Lower lobe of right lung (tissue), 2 donors: ENCODE results near the gene TMEM74B. TPM values are rescaled to one million over a fixed set of nuclear protein-coding genes. Genes with fewer than 3 reads are reported as not detected.

ENCODE experiments used
- ATAC-seq, 2 donors: fragments of 200-7000 bp; cut with Tn5 transposase; one replicate each; pipeline ENCODE4 v1.9.1; 2020 to 2022; ENCODE audit warnings: mild to moderate bottlenecking in 2 of 2, moderate library complexity in 2 of 2
- DNase-seq: peaks from one replicate; pipeline ENCODE4 v3.0.0-alpha.2; 2020
- H3K27ac ChIP-seq: fragments of 200-600 bp; one replicate; pipeline ENCODE4 v1.8.0; 2022
- H3K27me3 ChIP-seq: fragments of 200-600 bp; one replicate; pipeline ENCODE4 v1.8.0; 2022; ENCODE audit warnings: low read depth
- H3K36me3 ChIP-seq: fragments of 200-600 bp; one replicate; pipeline ENCODE4 v1.8.0; 2022; ENCODE audit warnings: mild to moderate bottlenecking
- H3K4me1 ChIP-seq: fragments of 200-600 bp; one replicate; pipeline ENCODE4 v1.8.0; 2022
- H3K4me3 ChIP-seq: fragments of 200-600 bp; one replicate; pipeline ENCODE4 v1.8.0; 2022; ENCODE audit warnings: mild to moderate bottlenecking
- H3K9me3 ChIP-seq: fragments of 200-600 bp; one replicate; pipeline ENCODE4 v1.8.0; 2022
- intact Hi-C: fragments of 100-400 bp; cut with DNase I; formaldehyde crosslinking; loops from one replicate; pipeline ENCODE4 v1.11.0; 2022
- total RNA-seq: library from RNA; stranded (reverse); fragmentation: NEBNext Ultra II Directional; extraction: Animal tissue kit (Norgen Biotek cat#: 25700); gene quantifications from one replicate; pipeline ENCODE4 v1.2.1, GENCODE V29; 2021
- TF ChIP-seq, protein P1 (sequence below): fragments of 200-600 bp; IDR thresholded peaks from one replicate; pipeline ENCODE4 v1.8.0; 2022; ENCODE audit warnings: antibody characterized with exemption, mild to moderate bottlenecking
- donor health status: DM: no; HTN: yes; CAD: no; lungs with severe emphysema.

The TMEM74B gene
- total RNA-seq, 1 donor from 2014 or later: 15.8 TPM

DNA sequence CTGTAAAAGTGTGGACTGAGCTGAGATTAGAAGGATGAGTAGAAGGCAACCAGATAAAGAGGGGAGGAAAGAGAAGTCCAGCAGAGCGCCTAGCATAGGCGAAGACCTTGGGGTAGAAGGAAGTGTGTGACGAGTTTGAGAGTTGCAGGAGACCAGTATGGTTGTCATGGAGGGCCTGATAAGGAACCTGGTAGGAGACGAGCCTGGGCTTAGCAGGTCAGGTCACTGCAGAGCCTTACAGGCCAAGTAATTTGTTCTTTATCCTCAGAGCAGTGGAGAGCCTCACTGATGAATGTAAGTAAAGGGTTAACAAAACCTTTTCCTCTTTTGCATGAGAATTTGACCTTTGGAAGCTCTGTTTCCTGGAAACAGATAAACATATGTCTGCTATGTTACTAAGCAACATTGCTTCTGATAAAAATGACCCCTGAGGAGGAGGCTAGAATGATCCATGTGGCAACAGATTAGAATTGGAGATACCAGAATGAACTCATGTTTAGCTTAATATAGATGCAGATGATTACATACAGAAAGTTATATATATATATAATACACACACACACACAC lies 2.9 kb upstream of the TMEM74B start:
- no peak overlapping the region for H3K4me3 ChIP-seq
- peak in 1 of 2 donors; percentile 19 for ATAC-seq
- H3K27ac ChIP-seq: peak overlapping the region; percentile 39
- peaks cover 16% of the 10 kb centered on the region for H3K27me3 ChIP-seq
- peaks cover 18% of the 10 kb centered on the region for H3K4me1 ChIP-seq
- intact Hi-C loops: no loop called here
- TF ChIP-seq, protein P1, sequence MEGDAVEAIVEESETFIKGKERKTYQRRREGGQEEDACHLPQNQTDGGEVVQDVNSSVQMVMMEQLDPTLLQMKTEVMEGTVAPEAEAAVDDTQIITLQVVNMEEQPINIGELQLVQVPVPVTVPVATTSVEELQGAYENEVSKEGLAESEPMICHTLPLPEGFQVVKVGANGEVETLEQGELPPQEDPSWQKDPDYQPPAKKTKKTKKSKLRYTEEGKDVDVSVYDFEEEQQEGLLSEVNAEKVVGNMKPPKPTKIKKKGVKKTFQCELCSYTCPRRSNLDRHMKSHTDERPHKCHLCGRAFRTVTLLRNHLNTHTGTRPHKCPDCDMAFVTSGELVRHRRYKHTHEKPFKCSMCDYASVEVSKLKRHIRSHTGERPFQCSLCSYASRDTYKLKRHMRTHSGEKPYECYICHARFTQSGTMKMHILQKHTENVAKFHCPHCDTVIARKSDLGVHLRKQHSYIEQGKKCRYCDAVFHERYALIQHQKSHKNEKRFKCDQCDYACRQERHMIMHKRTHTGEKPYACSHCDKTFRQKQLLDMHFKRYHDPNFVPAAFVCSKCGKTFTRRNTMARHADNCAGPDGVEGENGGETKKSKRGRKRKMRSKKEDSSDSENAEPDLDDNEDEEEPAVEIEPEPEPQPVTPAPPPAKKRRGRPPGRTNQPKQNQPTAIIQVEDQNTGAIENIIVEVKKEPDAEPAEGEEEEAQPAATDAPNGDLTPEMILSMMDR: no peak
- H3K36me3 ChIP-seq: no peaks in the 10 kb centered on the region
- no peak for DNase-seq
- H3K9me3 ChIP-seq: no peaks in the 10 kb centered on the region

DNA sequence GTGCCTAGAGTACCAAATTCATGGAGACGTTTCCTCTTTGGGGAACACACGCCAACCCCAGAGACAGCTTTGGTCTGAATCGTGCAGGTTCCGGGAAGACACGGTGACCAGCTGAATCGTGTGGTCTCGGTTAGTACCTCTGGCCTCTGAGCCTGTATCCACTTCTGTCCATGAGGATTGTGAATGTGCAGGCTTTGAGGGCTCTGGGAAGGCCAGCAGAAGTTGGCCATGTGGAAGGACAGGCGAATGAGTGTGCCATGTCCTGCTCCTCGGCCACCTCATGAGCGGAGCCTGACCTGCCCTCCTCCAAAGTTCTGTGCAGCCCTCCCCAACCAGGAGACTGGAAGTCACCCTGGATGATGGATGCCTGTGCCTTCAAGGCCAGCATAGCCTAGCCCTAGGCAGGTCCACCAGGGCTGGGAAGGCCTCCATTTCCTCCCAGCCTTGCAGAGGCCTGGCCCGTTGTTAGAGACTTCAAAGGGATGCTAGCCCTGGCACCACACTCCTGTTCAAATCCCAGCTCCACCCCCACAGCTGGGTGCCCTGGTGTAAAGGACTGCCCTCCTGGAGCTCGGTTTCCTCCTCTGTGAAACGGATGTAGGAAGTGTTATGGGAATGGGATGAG lies 1.7 kb upstream of the TMEM74B start:
- H3K4me1 ChIP-seq: peaks cover 18% of the 10 kb centered on the region
- H3K27me3 ChIP-seq: peaks cover 16% of the 10 kb centered on the region
- TF ChIP-seq, protein P1: no peak
- ATAC-seq: no peak
- DNase-seq: no peak
- H3K9me3 ChIP-seq: no peaks in the 10 kb centered on the region
- peak overlapping the region; percentile 39 for H3K27ac ChIP-seq
- intact Hi-C loops: no loop called here
- H3K36me3 ChIP-seq: no peaks in the 10 kb centered on the region
- peak overlapping the region; percentile 62 for H3K4me3 ChIP-seq

DNA sequence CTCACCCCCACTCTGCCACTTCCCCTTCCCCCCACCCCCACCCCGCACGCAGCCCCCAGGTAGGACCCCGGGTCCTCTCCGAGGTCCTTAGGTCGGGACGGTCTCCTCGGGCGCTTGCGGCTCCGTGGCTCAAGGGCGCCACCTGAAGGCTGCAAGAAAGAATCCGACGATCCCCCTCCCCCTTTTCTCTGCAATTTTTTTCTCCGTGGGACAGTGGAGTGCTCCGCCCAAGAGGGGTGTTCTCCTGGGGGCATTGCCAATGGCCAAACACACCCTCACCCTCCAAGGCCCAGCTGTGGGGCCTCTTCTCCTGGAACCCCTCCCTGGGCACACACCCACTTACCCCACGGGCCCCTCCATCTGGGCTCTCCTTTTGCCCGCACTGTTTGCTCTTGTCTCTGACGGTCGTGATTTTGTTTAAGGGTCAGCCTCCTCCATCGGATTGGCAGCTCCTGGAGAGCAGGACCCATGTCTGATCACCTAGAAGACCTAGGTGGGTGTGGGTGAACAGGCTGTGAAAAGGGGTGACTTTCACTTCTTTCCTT lies 1.1 kb upstream of the TMEM74B start:
- TF ChIP-seq, protein P1: peak; percentile 53
- H3K4me3 ChIP-seq: peak overlapping the region; percentile 62
- H3K36me3 ChIP-seq: no peaks in the 10 kb centered on the region
- no peaks in the 10 kb centered on the region for H3K9me3 ChIP-seq
- intact Hi-C loops: no loop called here
- H3K27me3 ChIP-seq: peaks cover 16% of the 10 kb centered on the region
- peak overlapping the region; percentile 67 for H3K27ac ChIP-seq
- ATAC-seq (peak; percentile 62 to 73), DNase-seq (peak; percentile 67)
- peaks cover 18% of the 10 kb centered on the region for H3K4me1 ChIP-seq

DNA sequence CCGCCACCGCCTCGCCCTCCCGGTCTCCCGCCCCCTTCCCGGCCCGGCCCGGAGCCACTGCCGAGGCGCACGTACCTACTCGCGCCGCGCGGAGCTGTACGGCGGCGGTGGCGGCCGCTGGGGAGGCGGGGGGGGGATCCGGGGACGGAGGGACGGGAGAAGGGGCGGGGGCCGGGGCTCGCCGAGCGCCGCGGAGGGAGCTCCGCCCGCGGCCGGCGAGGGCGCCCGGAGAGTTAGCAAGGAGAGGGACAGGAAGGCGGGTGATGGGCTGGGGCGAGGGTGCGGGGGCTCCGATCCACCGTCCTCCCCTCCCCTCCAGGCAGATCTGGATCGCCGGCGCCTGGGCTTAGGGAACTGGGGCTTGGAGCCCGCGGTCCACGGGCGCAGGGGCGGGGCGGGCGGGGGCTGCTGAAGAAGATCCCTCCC lies 548 bp upstream of the TMEM74B start:
- peak overlapping the region; percentile 62 for H3K4me3 ChIP-seq
- H3K27me3 ChIP-seq: peaks cover 16% of the 10 kb centered on the region
- DNase-seq: no peak
- peak overlapping the region; percentile 67 for H3K27ac ChIP-seq
- H3K4me1 ChIP-seq: peaks cover 18% of the 10 kb centered on the region
- no peaks in the 10 kb centered on the region for H3K9me3 ChIP-seq
- intact Hi-C loops: no loop called here
- ATAC-seq: peak; percentile 20 to 33
- no peaks in the 10 kb centered on the region for H3K36me3 ChIP-seq
- TF ChIP-seq, protein P1: no peak

DNA sequence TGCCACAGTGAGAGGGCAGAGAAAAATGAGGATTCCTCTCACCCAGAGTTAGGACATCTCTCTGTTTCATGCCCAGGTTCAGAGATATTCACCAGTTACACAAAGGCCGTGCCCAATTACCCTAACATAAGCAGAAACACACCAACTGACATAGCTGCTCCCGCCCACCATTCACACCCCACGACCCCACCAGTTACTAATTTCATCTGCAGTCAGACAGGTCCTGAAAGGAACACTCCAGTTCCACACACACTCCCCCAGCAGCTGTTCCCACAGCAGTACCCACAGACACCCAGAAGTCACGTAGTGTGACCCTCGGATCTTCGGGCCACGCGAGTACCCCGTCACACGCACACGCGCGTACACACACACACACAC lies 532 bp downstream of the TMEM74B start:
- TF ChIP-seq, protein P1: no peak
- Histone ChIP-seq H3K9me3 (no peaks in the 10 kb centered on the region), H3K36me3 (no peaks in the 10 kb centered on the region), H3K27ac (no peak overlapping the region), H3K4me1 (peaks cover 18% of the 10 kb centered on the region), H3K27me3 (peaks cover 16% of the 10 kb centered on the region), H3K4me3 (peak overlapping the region; percentile 62)
- DNase-seq (no peak), ATAC-seq (no peak)
- intact Hi-C loops: no loop called here
